Gastrocnemius medialis (tissue), 4 donors: ENCODE measurements around the gene RBM3.

Source experiments
- POLR2A ChIP-seq, 2 donors: fragments of 450-650 bp; IDR thresholded peaks; one replicate each; pipeline ENCODE4 v1.6.1; 2017; ENCODE audit warnings: antibody characterized with exemption in 2 of 2, mild to moderate bottlenecking in 2 of 2, moderate library complexity in 2 of 2
- TF ChIP-seq, protein P1 (sequence below), 5 experiments: fragments of 450-650 bp in 3 of 5; fragments of 200-600 bp in 2 of 5; sonication (generic) in 2 of 5; IDR thresholded peaks in 4 of 5; conservative IDR thresholded peaks in 1 of 5; 1 replicate in 4 of 5; 2 replicates in 1 of 5; pipeline ENCODE4 v1.5.1; 2016 to 2019; ENCODE audit warnings: antibody characterized with exemption in 5 of 5, mild to moderate bottlenecking in 3 of 5, moderate library complexity in 3 of 5

DNA sequence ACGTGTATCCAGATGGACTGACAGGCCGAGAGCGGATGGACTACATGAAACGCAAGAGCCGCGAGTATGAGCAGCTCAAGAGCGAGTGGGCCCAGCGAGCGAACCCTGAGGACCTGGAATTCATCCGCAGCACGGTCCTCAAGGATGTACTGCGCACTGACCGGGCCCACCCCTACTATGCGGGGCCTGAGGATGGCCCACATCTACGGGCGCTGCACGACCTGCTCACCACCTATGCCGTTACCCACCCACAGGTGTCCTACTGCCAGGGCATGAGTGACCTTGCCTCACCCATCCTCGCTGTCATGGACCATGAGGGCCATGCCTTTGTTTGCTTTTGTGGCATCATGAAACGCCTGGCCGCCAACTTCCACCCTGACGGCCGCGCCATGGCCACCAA, 14.6 kb upstream of the RBM3 start:
- TF ChIP-seq POLR2A (IDR thresholded peaks at IDR 0.05) = no peak
- TF ChIP-seq, protein P1, sequence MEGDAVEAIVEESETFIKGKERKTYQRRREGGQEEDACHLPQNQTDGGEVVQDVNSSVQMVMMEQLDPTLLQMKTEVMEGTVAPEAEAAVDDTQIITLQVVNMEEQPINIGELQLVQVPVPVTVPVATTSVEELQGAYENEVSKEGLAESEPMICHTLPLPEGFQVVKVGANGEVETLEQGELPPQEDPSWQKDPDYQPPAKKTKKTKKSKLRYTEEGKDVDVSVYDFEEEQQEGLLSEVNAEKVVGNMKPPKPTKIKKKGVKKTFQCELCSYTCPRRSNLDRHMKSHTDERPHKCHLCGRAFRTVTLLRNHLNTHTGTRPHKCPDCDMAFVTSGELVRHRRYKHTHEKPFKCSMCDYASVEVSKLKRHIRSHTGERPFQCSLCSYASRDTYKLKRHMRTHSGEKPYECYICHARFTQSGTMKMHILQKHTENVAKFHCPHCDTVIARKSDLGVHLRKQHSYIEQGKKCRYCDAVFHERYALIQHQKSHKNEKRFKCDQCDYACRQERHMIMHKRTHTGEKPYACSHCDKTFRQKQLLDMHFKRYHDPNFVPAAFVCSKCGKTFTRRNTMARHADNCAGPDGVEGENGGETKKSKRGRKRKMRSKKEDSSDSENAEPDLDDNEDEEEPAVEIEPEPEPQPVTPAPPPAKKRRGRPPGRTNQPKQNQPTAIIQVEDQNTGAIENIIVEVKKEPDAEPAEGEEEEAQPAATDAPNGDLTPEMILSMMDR (IDR thresholded peaks at IDR 0.05 in 4 of 5, conservative IDR thresholded peaks at IDR 0.05 in 1 of 5) = no peak
